ENCODE data around the gene TOPBP1.

- TF ChIP-seq POLR2A (IDR thresholded peaks at IDR 0.05): no peak
- no peak for TF ChIP-seq CTCF (IDR thresholded peaks at IDR 0.05)
These were observed 38.6 kb upstream of the TOPBP1 start for GRCh38 chr3:133700351-133700750.
